NT2/D1 (cell line): ENCODE results near the gene NAALADL2.
"Not testable (repeated sequence)": the region's sequence is repeated elsewhere in the genome, so short reads cannot be mapped to it uniquely, and the experiment has no call there.

Source experiments
- DNase-seq: peaks from one replicate; pipeline ENCODE4 v3.0.0-alpha.2; 2011; ENCODE audit warnings: low read depth, low spot score
- H3K27me3 ChIP-seq: 2 replicates; pipeline ENCODE4 v1.6.0; 2011; ENCODE audit warnings: mild to moderate bottlenecking; ENCODE audit not compliant: insufficient read length, insufficient read depth
- H3K36me3 ChIP-seq: 2 replicates; pipeline ENCODE4 v1.6.1; 2011; ENCODE audit warnings: mild to moderate bottlenecking, low read length, mixed read lengths; ENCODE audit not compliant: insufficient read depth, insufficient read length
- H3K4me1 ChIP-seq: 2 replicates; pipeline ENCODE4 v1.5.1; 2011; ENCODE audit not compliant: insufficient read depth, insufficient read length
- H3K4me3 ChIP-seq: 2 replicates; pipeline ENCODE4 v1.5.1; 2011; ENCODE audit warnings: low read depth; ENCODE audit not compliant: insufficient read length
- H3K9ac ChIP-seq: 2 replicates; pipeline ENCODE4 v1.6.0; 2011; ENCODE audit warnings: low read depth; ENCODE audit not compliant: insufficient read length
- H3K9me3 ChIP-seq: 2 replicates; pipeline ENCODE4 v1.5.1; 2011; ENCODE audit warnings: mild to moderate bottlenecking, low read length; ENCODE audit not compliant: insufficient read depth
- SUZ12 ChIP-seq: IDR thresholded peaks from 2 replicates; pipeline ENCODE4 v1.6.1; 2011; ENCODE audit not compliant: insufficient read length, insufficient read depth; ENCODE audit errors: extremely low read depth
- YY1 ChIP-seq: IDR thresholded peaks from 2 replicates; pipeline ENCODE4 v1.6.1; 2011; ENCODE audit not compliant: insufficient read length, insufficient read depth
- ZNF274 ChIP-seq: IDR thresholded peaks from 2 replicates; pipeline ENCODE4 v1.6.1; 2011; ENCODE audit warnings: mild to moderate bottlenecking, low read depth, low read length

The NAALADL2 gene

DNA sequence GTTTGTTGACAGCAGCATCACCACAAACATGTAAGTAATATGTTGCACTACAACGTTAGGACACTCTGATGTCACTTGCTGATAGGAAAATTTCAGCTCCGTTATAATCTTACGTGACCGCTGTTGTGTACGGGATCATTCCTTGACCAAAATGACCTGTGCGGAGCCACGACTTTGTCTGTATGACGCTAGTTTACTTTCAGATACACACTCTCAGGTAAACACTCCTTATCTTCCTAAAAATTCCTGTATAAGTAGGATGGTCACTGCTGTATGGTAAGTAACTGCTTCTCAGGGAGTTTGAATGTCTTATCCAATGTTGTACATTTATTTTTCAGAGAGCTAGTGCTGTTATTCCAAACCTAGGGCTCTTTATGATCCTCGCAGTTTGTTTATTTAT is 410.3 kb downstream of the NAALADL2 start:
- H3K4me1 ChIP-seq: no peaks in the 10 kb centered on the region
- no peak overlapping the region for H3K4me3 ChIP-seq
- H3K36me3 ChIP-seq: no peaks in the 10 kb centered on the region
- no peaks in the 10 kb centered on the region for H3K27me3 ChIP-seq
- H3K9ac ChIP-seq: no peak overlapping the region
- no peaks in the 10 kb centered on the region for H3K9me3 ChIP-seq
- TF ChIP-seq YY1: no peak
- TF ChIP-seq SUZ12: no peak
- no peak for DNase-seq

DNA sequence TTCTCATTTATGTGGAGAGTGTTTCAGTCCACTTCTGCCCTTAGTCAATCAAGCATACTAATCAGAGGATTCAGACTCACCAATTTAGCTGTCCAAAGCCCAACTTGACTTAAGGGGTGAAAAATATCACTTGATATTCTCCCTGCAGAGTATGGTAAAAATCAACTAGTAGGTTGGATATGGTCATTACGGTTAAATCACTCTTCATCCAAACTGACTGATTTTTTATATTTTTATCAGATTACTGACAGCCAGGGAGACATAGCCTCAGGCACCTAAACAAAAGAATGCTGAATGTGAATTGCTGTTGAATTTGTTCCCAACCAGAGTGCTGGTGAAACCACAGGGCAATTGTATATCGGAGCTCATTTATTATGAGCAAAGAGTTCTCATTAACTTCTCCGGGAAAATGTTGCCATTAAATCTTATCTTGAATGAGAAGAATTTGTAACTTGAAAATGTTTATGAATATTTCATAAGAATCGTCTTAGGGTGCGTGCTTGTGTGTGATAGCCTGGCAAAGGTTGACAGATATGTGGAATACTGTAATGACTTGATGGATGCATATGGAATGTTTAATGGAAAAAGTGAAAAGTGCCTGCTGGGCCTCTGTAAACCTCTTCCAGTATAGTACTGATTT is 411.2 kb downstream of the NAALADL2 start:
- TF ChIP-seq YY1 (no peak), SUZ12 (no peak), ZNF274 (no peak)
- no peak overlapping the region for H3K9ac ChIP-seq

DNA sequence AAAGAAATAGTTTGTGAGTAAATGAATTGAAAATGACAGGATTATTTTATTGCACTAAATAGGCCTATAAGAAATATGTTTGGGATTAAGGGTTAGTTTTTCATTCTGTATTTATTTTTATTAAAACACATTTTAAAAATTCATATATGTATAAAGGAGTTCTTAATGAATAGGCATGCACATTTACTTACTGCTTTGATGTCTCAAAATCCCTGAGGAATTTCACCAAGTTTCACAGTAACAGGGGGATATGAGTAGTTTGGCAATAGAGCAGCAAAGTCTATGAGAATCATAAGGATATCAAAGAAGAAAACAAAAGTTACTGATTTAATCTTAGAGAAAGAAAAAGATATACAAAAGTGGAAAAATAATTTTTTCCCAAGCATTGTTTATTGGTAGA is 411.7 kb downstream of the NAALADL2 start:
- no peak overlapping the region for H3K9ac ChIP-seq
- no peaks in the 10 kb centered on the region for H3K27me3 ChIP-seq
- H3K9me3 ChIP-seq: no peaks in the 10 kb centered on the region
- H3K4me3 ChIP-seq: no peak overlapping the region
- TF ChIP-seq YY1 (no peak), SUZ12 (no peak), ZNF274 (no peak)
- H3K4me1 ChIP-seq: no peaks in the 10 kb centered on the region
- H3K36me3 ChIP-seq: no peaks in the 10 kb centered on the region
- no peak for DNase-seq

More for the DNA sequence above, 411.2 kb downstream of the NAALADL2 start:
- Histone ChIP-seq H3K36me3 (no peaks in the 10 kb centered on the region), H3K9me3 (no peaks in the 10 kb centered on the region), H3K4me3 (no peak overlapping the region), H3K4me1 (no peaks in the 10 kb centered on the region), H3K27me3 (no peaks in the 10 kb centered on the region)
- DNase-seq: no peak

DNA sequence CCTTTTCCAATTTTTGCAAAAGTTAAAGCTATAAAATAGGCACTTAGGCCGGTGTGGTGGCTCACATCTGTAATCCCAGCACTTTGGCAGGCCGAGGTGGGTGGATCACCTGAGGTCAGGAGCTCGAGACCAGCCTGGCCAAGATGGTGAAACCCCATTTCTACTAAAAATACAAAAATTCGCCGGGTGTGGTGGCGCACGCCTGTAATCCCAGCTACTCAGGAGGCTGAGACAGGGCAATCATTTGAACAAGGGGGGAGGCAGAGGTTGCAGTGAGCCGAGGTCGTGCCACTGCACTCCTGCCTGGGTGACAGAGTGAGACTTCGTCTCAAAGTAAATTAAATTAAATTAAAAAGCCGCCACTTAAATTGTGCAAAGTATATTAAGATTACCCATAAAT is 412.3 kb downstream of the NAALADL2 start:
- not testable (repeated sequence) for DNase-seq, H3K36me3 ChIP-seq, H3K4me3 ChIP-seq, H3K27me3 ChIP-seq, H3K4me1 ChIP-seq, H3K9me3 ChIP-seq, H3K9ac ChIP-seq

DNA sequence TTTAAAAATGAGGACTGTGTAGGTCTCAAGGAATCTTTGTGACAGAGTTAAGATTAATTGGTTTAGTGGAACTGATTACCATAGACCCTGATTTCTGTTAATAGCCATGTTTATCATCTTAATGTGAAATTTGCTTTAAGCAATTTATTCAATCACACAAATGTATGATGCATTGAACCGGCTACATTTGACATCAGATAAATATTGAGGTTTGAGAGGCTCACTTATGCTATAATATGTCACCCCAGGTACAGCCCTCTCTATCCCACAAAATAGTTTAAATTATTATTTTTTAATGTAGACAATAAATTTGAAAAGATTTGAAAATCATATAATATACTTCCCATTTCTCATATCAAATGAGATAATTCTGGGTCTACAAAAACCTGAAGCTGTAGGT is 413.3 kb downstream of the NAALADL2 start:
- no peak overlapping the region for H3K9ac ChIP-seq
- H3K4me1 ChIP-seq: no peaks in the 10 kb centered on the region
- H3K27me3 ChIP-seq: no peaks in the 10 kb centered on the region
- TF ChIP-seq YY1: no peak
- TF ChIP-seq ZNF274: no peak
- no peak for TF ChIP-seq SUZ12
- H3K9me3 ChIP-seq: no peaks in the 10 kb centered on the region
- no peak for DNase-seq
- H3K36me3 ChIP-seq: no peaks in the 10 kb centered on the region
- no peak overlapping the region for H3K4me3 ChIP-seq

DNA sequence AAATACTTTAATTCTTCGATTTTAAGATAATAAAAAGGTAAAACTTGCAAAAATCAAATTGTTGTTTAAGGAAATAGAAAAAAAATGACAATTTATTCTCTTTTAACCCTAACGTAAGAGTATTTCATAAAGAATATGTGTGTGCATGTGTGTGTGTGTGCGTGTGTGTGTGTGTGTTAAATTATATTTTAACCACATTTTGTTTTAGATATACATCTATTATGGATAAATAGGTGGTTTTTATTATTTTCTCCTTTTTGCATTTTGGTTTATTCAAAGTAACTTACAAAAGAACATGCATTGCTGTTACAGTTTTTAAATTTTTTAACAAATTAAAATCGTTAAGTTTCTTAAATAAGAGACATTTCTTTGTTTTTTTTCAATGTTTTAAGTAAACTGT is 414.4 kb downstream of the NAALADL2 start:
- no peak for DNase-seq
- TF ChIP-seq SUZ12 (no peak), ZNF274 (no peak), YY1 (no peak)
- H3K4me1 ChIP-seq: no peaks in the 10 kb centered on the region
- H3K27me3 ChIP-seq: no peaks in the 10 kb centered on the region
- no peaks in the 10 kb centered on the region for H3K36me3 ChIP-seq
- H3K4me3 ChIP-seq: no peak overlapping the region
- H3K9ac ChIP-seq: no peak overlapping the region
- no peaks in the 10 kb centered on the region for H3K9me3 ChIP-seq

DNA sequence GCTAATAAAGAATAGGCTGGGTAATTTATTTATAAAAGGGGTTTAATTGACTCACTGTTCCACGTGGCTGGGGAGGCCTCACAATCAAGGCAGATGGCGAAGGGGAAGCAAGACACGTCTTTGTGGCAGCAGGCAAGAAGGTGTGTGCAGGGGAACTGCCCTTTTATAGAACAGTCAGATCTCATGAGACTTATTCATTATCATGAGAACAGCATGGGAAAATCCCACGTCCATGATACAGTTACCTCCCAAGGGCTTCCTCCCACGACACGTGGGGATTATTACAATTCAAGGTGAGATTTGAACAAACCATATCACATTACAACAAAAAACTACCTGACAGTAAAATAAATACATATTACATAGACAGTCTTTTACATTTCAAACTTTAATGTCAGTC is 414.9 kb downstream of the NAALADL2 start:
- Histone ChIP-seq H3K4me3 (no peak overlapping the region), H3K9ac (no peak overlapping the region), H3K36me3 (no peaks in the 10 kb centered on the region), H3K27me3 (no peaks in the 10 kb centered on the region), H3K4me1 (no peaks in the 10 kb centered on the region), H3K9me3 (no peaks in the 10 kb centered on the region)
- DNase-seq: no peak
- TF ChIP-seq SUZ12: no peak
- TF ChIP-seq ZNF274: no peak
- TF ChIP-seq YY1: no peak

DNA sequence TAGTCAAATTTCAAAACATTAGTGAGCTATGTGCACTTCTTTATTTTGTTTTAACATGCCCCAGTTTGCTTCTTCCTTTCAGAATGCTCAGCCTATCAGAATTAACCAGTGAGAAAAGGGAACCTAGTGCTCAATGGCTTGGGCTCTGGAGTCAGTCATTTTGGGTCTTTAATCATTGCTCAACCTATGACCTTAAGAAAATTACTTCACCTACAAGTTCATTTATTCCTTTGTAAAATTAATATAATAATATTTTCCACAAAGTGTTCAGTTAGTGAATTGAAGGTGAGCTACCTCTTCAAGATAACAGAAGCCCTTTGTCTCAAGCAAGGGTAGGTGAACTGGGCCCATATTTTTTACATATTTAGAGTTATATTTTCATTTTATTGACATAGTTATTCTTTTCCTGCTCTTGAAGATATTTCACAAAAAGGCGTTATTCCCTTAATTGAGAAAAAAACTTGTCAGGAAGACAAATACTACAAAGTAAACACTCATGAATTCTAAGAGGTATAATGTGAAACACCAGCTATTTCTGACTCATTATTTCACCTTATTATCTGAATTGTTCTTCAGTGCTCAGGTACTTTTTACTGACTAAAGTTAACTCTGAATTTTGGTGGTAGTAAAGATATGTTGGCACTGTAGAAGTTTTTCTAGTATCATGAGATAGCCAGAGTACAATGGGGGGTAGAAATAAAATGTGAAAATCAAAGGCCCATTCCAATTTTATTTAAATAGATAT is 415.5 kb downstream of the NAALADL2 start:
- Histone ChIP-seq H3K4me1 (no peaks in the 10 kb centered on the region), H3K9ac (no peak overlapping the region), H3K36me3 (no peaks in the 10 kb centered on the region), H3K27me3 (no peaks in the 10 kb centered on the region), H3K4me3 (no peak overlapping the region), H3K9me3 (no peaks in the 10 kb centered on the region)
- DNase-seq: no peak
- TF ChIP-seq YY1 (no peak), ZNF274 (no peak), SUZ12 (no peak)
